OCI-LY3 (cell line): ENCODE measurements around the gene C7orf33.

Experiments
- H2AFZ ChIP-seq: fragments of 200-600, 300-600 bp; shearing (Covaris generic); 2 replicates; pipeline ENCODE4 v1.6.0; 2014; ENCODE audit warnings: antibody characterized with exemption, low read depth, low read length
- H3K27ac ChIP-seq: fragments of 200-600, 300-600 bp; sonication (generic); 2 replicates; pipeline ENCODE4 v1.5.1; 2014; ENCODE audit warnings: mild to moderate bottlenecking, low read length, moderate library complexity, mixed read lengths
- H3K27me3 ChIP-seq: fragments of 200-600, 300-600 bp; sonication (generic); 2 replicates; pipeline ENCODE4 v1.6.1; 2014; ENCODE audit warnings: low read depth, low read length, mixed read lengths
- H3K36me3 ChIP-seq: fragments of 200-600, 300-600 bp; sonication (generic); replicated peaks from 2 replicates; pipeline ENCODE3; 2014; ENCODE audit warnings: low read depth, low read length, mixed read lengths
- H3K4me1 ChIP-seq: fragments of 300-600, 200-600 bp; sonication (generic); 2 replicates; pipeline ENCODE4 v1.6.1; 2014; ENCODE audit warnings: low read length, mixed read lengths
- H3K4me2 ChIP-seq: fragments of 200-600, 300-600 bp; sonication (generic); 2 replicates; pipeline ENCODE4 v1.6.1; 2014; ENCODE audit warnings: low read length, mixed read lengths
- H3K4me3 ChIP-seq: fragments of 300-600, 200-600 bp; sonication (generic); 2 replicates; pipeline ENCODE4 v1.5.1; 2014; ENCODE audit warnings: antibody characterized with exemption, mild to moderate bottlenecking, low read length, moderate library complexity
- H3K79me2 ChIP-seq: fragments of 300-600, 200-600 bp; shearing (Covaris generic); 2 replicates; pipeline ENCODE4 v1.6.1; 2014; ENCODE audit warnings: mild to moderate bottlenecking, low read length, mixed read lengths
- H3K9ac ChIP-seq: fragments of 300-600, 200-600 bp; shearing (Covaris generic); 2 replicates; pipeline ENCODE4 v1.6.0; 2014; ENCODE audit warnings: mild to moderate bottlenecking, low read length, moderate library complexity
- H3K9me3 ChIP-seq: fragments of 200-600, 300-600 bp; shearing (Covaris generic); 2 replicates; pipeline ENCODE4 v1.6.1; 2014; ENCODE audit warnings: low read length, mixed read lengths; ENCODE audit not compliant: insufficient read depth
- H4K20me1 ChIP-seq: fragments of 200-600, 300-600 bp; sonication (generic); 2 replicates; pipeline ENCODE4 v1.6.1; 2016; ENCODE audit warnings: low read length, mixed read lengths; ENCODE audit not compliant: insufficient read depth
- EZH2phosphoT487 ChIP-seq: fragments of 200-600 bp; shearing (Covaris generic); IDR thresholded peaks from 2 replicates; pipeline ENCODE4 v1.6.1; 2018; ENCODE audit warnings: antibody characterized with exemption, mixed run types, low read depth
- TF ChIP-seq, protein P1 (sequence below): fragments of 200-600, 300-600 bp; sonication (generic); IDR thresholded peaks from 2 replicates; pipeline ENCODE4 v1.5.1; 2014; ENCODE audit warnings: antibody characterized with exemption, low read length, low read depth

The C7orf33 gene

DNA sequence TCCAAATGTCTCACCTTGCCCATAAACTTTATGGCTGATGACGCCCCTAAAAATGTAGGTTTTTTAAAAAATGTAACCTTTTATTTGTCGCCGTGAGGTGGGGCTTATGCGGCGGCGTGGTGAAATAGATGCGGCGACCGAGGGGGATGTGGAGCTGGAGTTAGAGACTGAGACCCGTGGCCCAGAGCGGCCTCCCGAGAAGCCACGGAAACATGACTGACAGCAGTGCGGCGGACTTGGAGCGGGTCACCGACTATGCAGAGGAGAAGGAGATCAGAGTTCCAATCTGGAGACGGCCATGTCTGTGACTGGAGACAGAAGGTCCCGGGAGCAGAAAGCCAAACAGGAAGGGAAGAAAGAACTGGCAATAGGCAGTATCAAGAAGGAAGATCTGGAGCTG lies 46.5 kb downstream of the C7orf33 start:
- TF ChIP-seq, protein P1, sequence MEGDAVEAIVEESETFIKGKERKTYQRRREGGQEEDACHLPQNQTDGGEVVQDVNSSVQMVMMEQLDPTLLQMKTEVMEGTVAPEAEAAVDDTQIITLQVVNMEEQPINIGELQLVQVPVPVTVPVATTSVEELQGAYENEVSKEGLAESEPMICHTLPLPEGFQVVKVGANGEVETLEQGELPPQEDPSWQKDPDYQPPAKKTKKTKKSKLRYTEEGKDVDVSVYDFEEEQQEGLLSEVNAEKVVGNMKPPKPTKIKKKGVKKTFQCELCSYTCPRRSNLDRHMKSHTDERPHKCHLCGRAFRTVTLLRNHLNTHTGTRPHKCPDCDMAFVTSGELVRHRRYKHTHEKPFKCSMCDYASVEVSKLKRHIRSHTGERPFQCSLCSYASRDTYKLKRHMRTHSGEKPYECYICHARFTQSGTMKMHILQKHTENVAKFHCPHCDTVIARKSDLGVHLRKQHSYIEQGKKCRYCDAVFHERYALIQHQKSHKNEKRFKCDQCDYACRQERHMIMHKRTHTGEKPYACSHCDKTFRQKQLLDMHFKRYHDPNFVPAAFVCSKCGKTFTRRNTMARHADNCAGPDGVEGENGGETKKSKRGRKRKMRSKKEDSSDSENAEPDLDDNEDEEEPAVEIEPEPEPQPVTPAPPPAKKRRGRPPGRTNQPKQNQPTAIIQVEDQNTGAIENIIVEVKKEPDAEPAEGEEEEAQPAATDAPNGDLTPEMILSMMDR: no peak
- TF ChIP-seq EZH2phosphoT487: no peak
- H2AFZ ChIP-seq: no peak overlapping the region

DNA sequence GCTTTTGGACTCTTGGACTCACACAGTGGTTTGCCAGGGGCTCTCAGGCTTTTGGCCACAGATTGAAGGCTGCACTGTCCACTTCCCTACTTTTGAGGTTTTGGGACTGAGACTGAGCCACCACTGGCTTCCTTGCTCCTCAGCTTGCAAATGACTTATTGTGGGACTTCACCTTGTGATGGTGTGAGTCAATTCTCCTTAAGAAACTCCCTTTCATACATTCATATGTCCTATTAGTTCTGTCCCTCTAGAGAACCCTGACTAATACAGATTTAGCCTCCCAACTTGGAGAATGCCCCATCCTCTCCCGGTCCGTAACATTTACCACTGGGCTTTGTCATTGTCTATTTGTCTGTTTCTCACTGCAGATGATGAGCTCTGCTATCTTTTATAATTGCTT lies 55.3 kb downstream of the C7orf33 start:
- Histone ChIP-seq H4K20me1 (no peaks in the 10 kb centered on the region), H3K4me2 (no peak overlapping the region), H3K9me3 (no peaks in the 10 kb centered on the region), H2AFZ (no peak overlapping the region), H3K27me3 (peaks cover 38% of the 10 kb centered on the region), H3K36me3 (no peaks in the 10 kb centered on the region), H3K4me1 (peaks cover 11% of the 10 kb centered on the region), H3K9ac (no peak overlapping the region), H3K4me3 (no peak overlapping the region), H3K79me2 (no peaks in the 10 kb centered on the region), H3K27ac (no peak overlapping the region)
- TF ChIP-seq, protein P1: no peak
- no peak for TF ChIP-seq EZH2phosphoT487

More for the DNA sequence above, 46.5 kb downstream of the C7orf33 start:
- H3K4me2 ChIP-seq: no peak overlapping the region
- H3K79me2 ChIP-seq: no peaks in the 10 kb centered on the region
- H3K27ac ChIP-seq: no peak overlapping the region
- H3K9ac ChIP-seq: no peak overlapping the region
- no peaks in the 10 kb centered on the region for H3K9me3 ChIP-seq
- H4K20me1 ChIP-seq: no peaks in the 10 kb centered on the region
- no peaks in the 10 kb centered on the region for H3K36me3 ChIP-seq
- no peak overlapping the region for H3K4me3 ChIP-seq
- peaks cover 6% of the 10 kb centered on the region for H3K27me3 ChIP-seq
- H3K4me1 ChIP-seq: peaks cover 17% of the 10 kb centered on the region

DNA sequence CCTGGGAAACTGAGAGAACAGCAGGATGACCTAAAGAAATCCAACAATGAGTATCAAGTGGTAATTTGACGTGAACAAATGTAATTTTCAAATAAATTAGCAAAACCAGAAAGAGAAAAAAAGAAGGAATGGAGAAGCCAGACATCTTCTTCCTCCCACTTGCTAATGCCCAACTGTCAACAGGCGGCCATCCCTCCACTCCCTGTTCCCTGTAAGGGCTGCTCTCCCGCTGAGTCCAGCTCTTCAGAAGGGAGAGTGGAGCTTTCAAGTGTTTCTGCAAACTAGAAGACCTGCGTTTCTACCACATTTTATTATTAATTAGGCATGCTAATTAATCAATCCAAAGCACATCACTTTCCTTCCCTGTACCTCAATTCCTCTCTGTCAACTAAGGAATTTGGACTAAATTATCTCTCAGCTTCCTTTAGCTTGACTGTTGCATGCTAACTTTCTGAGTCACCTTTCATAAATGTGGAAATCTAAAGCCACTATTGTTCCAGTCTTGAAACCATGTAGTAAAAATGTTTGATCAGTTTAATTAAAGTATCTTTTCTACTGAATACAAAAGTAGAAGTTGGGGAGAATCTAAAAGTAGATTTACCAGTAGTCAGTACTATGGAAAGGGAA lies 59.8 kb downstream of the C7orf33 start:
- H3K4me1 ChIP-seq: peaks cover 11% of the 10 kb centered on the region
- H3K27me3 ChIP-seq: peaks cover 12% of the 10 kb centered on the region
- no peak overlapping the region for H2AFZ ChIP-seq
- no peaks in the 10 kb centered on the region for H3K79me2 ChIP-seq
- no peak overlapping the region for H3K4me2 ChIP-seq
- H3K36me3 ChIP-seq: no peaks in the 10 kb centered on the region
- no peak overlapping the region for H3K4me3 ChIP-seq
- H4K20me1 ChIP-seq: no peaks in the 10 kb centered on the region
- TF ChIP-seq, protein P1: no peak
- TF ChIP-seq EZH2phosphoT487: no peak
- H3K27ac ChIP-seq: no peak overlapping the region
- H3K9ac ChIP-seq: no peak overlapping the region
- H3K9me3 ChIP-seq: no peaks in the 10 kb centered on the region

DNA sequence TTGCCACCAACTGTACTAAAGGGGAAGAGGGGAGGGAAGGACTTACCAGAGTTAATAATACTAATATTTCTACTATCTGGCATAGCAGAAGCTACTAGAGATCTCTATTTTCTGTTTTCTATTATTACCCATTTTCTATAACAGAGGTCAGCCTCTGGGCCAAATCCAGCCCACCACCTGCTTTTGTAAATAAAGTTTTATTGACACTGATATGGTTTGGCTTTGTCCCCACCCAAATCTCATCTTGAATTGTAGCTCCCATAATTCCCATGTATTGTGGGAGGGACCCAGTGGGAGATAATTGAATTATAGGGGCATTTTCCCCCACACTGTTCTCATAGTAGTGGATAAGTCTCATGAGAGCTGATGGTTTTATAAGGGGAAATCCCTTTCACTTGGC lies 62.2 kb downstream of the C7orf33 start:
- Histone ChIP-seq H2AFZ (no peak overlapping the region), H3K4me3 (no peak overlapping the region), H3K27ac (no peak overlapping the region), H3K79me2 (no peaks in the 10 kb centered on the region), H3K4me2 (no peak overlapping the region), H3K9ac (no peak overlapping the region), H3K36me3 (no peaks in the 10 kb centered on the region), H3K4me1 (no peaks in the 10 kb centered on the region), H3K9me3 (no peaks in the 10 kb centered on the region), H3K27me3 (no peaks in the 10 kb centered on the region), H4K20me1 (no peaks in the 10 kb centered on the region)
- TF ChIP-seq, protein P1: no peak
- no peak for TF ChIP-seq EZH2phosphoT487
